22Rv1 (cell line): Measurements from ENCODE around the gene MED20.

ENCODE experiments used
- ZFX ChIP-seq: fragments of 450-650 bp; IDR thresholded peaks from 2 replicates; pipeline ENCODE4 v1.6.1; 2017; ENCODE audit warnings: antibody characterized with exemption, borderline replicate concordance
- TF ChIP-seq, protein P1 (sequence below): fragments of 450-650 bp; IDR thresholded peaks from 2 replicates; pipeline ENCODE4 v1.5.1; 2017; ENCODE audit warnings: mild to moderate bottlenecking

- TF ChIP-seq, protein P1, sequence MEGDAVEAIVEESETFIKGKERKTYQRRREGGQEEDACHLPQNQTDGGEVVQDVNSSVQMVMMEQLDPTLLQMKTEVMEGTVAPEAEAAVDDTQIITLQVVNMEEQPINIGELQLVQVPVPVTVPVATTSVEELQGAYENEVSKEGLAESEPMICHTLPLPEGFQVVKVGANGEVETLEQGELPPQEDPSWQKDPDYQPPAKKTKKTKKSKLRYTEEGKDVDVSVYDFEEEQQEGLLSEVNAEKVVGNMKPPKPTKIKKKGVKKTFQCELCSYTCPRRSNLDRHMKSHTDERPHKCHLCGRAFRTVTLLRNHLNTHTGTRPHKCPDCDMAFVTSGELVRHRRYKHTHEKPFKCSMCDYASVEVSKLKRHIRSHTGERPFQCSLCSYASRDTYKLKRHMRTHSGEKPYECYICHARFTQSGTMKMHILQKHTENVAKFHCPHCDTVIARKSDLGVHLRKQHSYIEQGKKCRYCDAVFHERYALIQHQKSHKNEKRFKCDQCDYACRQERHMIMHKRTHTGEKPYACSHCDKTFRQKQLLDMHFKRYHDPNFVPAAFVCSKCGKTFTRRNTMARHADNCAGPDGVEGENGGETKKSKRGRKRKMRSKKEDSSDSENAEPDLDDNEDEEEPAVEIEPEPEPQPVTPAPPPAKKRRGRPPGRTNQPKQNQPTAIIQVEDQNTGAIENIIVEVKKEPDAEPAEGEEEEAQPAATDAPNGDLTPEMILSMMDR: no peak
- TF ChIP-seq ZFX: no peak
Observed at GRCh38 chr6:41964201-41964887, 43.4 kb upstream of the MED20 start.
